Adrenal gland (tissue), 5 donors: Measurements from ENCODE around the gene TUBA4B.

ENCODE experiments used
- CTCF ChIP-seq, 6 experiments: fragments of 450-650 bp in 4 of 6; fragments of 200-600 bp in 2 of 6; sonication (generic) in 1 of 6; IDR thresholded peaks; 1 replicate in 5 of 6; 2 replicates in 1 of 6; pipeline versions ENCODE4 v1.5.1 to v1.8.0; 2016 to 2021; ENCODE audit warnings: antibody characterized with exemption in 6 of 6, mild to moderate bottlenecking in 2 of 6, moderate library complexity in 1 of 6
- POLR2A ChIP-seq, 2 donors: fragments of 450-650 bp; IDR thresholded peaks; one replicate each; pipeline ENCODE4 v1.6.1; 2017; ENCODE audit warnings: antibody characterized with exemption in 2 of 2, mild to moderate bottlenecking in 2 of 2, moderate library complexity in 1 of 2
- donor health status: DM: no; HTN: no; CAD: no.

GRCh38 chr2:219291910-219292490, 39.0 kb downstream of the TUBA4B start:
- TF ChIP-seq CTCF (IDR thresholded peaks at IDR 0.05) (no peak), POLR2A (IDR thresholded peaks at IDR 0.05) (no peak)
